Tongue (tissue), 3 donors: ENCODE measurements around the gene MTMR10. TPM values are rescaled to one million over a fixed set of nuclear protein-coding genes. Genes with fewer than 3 reads are reported as not detected.

ENCODE experiments used
- DNase-seq: peaks from one replicate; pipeline ENCODE4 v3.0.0-alpha.2; 2015
- small RNA-seq: library from RNA; depleted of rRNA; stranded (forward); fragments of <200 nt; gene quantifications from one replicate; pipeline ENCODE3, GENCODE V24; 2014; ENCODE audit warnings: low replicate concordance
- total RNA-seq: library from RNA; depleted of rRNA; stranded (reverse); fragments of >200 nt; gene quantifications from one replicate; pipeline ENCODE4 v1.2.3, GENCODE V29; 2014

The MTMR10 gene
- total RNA-seq, 1 donor from 2014 or later, result 41.5 TPM

- DNase-seq, result no peak
Measured at GRCh38 chr15:30919877-30920550, 71.4 kb downstream of the MTMR10 start.

- peak; percentile 41 for DNase-seq
Measured at GRCh38 chr15:30918366-30918765, 73.1 kb downstream of the MTMR10 start.

DNA sequence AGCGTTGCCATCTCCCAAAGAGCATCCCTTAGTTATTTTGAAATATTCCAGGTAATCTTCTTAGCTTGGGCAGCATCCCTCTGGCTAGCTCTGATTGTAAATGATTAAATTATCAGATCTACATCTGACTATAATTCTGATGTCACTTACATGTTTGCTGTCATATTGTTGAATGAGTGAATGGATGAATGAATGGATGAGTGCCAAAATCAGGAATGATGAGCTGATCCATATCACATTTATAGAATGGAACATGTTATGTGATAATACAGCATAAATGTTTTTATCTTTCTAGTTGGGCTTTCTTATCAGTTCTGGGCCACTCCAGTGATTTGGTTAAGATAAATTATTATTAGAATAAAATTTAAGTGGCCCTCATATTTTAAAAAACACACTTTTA is 73.8 kb downstream of the MTMR10 start:
- DNase-seq, result no peak

DNA sequence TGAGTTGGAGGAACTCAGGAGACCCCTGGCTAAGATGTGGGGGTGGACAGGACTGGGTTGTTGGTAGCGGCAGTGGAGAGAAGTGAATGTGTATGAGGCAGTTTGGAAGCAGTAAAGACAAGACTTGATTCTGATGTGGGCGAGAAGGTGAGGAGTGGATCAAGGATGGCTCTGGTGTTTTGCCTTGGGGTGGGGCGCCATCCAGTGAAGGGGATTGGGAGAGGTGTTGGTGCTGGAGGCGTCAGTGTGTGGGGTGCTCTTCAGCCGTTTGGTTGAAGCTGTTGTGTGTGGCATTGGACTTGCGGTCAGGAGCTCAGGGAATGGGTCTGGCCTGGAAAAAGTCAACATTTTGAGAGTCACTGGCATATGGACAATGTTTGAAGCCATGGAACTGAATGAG is 74.4 kb downstream of the MTMR10 start:
- no peak for DNase-seq

DNA sequence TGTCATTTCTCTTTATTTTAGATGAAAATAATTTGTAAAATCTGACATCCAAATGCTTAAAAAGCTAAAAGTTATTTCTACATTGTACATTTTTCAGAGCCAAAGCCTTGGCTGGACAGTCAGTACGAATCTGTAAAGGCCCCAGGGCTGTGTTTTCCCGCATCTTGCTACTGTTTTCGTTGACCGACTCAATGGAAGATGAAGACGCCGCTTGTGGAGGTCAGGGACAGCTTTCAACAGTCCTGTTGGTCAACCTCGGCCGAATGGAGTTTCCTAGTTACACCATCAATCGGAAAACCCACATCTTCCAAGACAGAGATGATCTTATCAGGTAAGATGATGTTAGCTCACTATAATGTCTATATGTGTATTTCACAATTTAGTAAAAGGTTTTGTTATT is 77.7 kb downstream of the MTMR10 start:
- no peak for DNase-seq

- DNase-seq, result no peak
Measured at GRCh38 chr15:30906366-30906765, 85.1 kb downstream of the MTMR10 start.

GRCh38 chr15:30905821-30906220 is 85.6 kb downstream of the MTMR10 start:
- no peak for DNase-seq

- DNase-seq, result no peak
Measured at GRCh38 chr15:30904812-30905211, 86.6 kb downstream of the MTMR10 start.

DNA sequence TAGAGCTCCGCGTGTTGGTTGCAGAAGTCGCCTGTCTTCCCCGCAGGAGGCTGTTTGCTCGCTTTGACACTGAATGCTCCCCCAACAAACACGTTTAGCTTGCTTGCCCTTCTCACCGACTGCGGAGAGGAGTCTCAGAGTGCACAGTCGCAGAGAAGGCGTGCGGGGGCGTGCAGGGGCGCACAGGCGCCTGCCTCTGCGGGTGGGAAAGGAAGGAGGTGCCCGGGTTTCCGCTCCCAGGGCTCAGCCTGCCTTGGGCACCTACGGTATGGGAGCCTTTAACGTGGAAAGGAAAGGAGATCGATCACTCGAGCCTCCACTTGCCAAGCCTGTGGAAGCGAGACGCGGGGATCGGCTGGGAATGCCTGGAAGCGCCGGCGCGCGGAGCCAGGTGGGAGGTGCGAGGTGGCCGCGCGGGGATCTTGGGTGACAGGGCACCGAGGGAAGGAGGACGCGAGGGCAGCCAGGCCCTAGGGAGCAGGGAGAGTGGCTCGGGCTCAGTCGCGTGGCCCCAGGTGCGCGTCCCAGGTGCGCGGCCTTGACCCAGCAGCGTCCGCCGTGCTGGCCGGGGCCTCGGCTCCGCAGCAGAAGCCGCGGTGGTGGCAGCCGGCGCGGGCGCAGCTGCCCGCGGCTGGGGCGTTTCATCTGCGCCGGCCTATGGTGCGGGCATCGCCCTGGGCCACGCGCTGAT is 87.8 kb downstream of the MTMR10 start, which contains the start of gene FAN1:
Gene FAN1 (plus strand): TSS at position 419 of the 691 bp plus-strand sequence. CDS start 749 bp downstream, outside the sequence.
- DNase-seq, result peak; percentile 94

DNA sequence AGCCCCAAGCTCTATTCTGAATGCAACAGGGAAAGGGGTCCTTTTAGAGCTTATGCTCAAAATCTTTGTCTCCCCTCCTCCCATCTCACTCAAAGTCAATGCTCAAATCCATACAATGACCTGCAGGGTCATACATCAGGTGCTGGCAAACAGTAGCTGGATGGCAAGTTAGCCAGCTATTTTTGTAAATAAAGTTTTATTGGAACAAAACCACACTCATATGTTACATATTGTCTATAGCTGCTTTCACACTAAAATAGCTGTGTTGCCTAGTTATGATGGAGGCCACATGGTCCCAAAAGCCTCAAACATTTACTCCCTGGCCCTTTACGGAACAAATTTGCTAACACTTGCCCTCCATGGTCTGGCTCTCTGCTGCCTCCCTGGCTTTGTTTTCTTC is 89.5 kb downstream of the MTMR10 start:
- no peak for DNase-seq

DNA sequence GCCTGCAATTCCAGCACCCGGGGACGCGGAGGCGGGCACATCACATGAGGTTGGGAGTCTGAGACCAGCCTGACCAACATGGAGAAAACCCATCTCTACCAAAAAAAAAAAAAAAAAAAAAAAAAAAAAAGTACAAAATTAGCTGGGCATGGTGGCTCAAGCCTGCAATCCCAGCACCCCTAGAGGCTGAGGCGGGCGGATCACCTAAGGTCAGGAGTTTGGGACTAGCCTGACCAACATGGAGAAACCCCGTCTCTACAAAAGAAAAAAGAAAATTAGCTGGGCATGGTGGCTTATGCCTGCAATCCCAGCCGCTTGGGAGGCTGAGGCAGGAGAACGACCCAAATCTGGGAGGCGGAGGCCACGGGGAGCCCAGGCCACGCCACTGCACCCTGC is 95.2 kb downstream of the MTMR10 start:
- no peak for DNase-seq

GRCh38 chr15:30895461-30896210 is 95.8 kb downstream of the MTMR10 start:
- DNase-seq, result no peak

DNA sequence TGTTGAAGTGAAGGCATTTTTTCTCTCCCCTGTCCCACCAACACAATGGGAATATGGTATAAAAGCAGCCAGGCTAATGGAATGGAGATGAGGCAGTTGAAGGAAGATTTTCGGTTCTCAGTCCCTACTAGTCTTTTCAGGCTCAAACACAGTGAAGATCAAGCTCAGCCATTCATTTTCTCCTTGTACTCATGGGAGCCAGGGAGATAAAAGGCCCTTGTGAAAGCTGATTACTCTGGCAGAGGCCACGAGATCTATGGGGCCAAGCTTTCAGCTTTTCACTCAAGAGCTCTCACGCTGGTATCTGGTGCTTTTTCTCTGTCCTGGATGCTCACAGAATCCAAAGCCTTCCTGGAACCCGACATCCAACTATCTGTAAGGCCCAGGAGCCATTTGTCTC is 102.2 kb downstream of the MTMR10 start:
- no peak for DNase-seq

Small RNAs within 50 kb of the gene (small RNA-seq; reads per million reads assigned to genes)
- gene RNU6-466P, result not detected

Other genes starting within 250 kb of the MTMR10 start
- 36.1 TPM for gene FAN1, start 87.7 kb downstream of the MTMR10 start, total RNA-seq
- gene TRPM1, start 110.1 kb upstream of the MTMR10 start, total RNA-seq, result not detected